Right lobe of liver (tissue), 4 donors: ENCODE measurements around the gene IL15RA.

Experiments
- CTCF ChIP-seq, 4 donors: fragments of 200-600 bp in 3 of 4; fragments of 450-650 bp in 1 of 4; IDR thresholded peaks; one replicate each; pipeline versions ENCODE4 v1.5.1 to v1.8.0; 2016 to 2022; ENCODE audit warnings: antibody characterized with exemption in 4 of 4, mild to moderate bottlenecking in 2 of 4
- POLR2A ChIP-seq: fragments of 450-650 bp; IDR thresholded peaks from one replicate; pipeline ENCODE4 v1.6.1; 2017; ENCODE audit warnings: antibody characterized with exemption, mild to moderate bottlenecking
- donor health status: DM: no; HTN: no; CAD: no.
- donor health status: DM: no; HTN: no; CAD: no.
- donor health status: DM: no; HTN: yes; CAD: no.

DNA sequence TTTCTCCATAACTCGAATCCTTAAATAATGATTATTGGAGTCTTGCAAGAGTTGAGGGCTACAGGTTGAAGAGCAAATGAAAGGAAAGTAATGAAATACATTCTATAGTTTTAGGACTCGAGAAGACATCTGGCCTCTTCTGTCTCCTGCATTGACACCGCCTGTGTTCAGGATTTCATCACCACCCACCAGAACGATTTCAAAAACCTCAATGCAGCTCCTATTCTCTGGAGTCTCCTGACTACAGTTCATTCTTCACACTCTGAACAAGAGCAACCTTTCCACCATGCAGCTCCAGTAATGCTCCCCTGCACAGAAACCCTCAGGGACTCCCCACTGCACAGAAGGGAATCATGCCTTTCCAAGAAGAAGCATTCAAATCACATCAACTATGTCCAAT is 5.5 kb downstream of the IL15RA start:
- TF ChIP-seq CTCF (IDR thresholded peaks at IDR 0.05) (no peak), POLR2A (no peak)
